NAMALWA (cell line): ENCODE data around the gene SLC22A31.

Experiments
- DNase-seq: peaks from one replicate; pipeline ENCODE4 v3.0.0-alpha.2; 2015; ENCODE audit warnings: low spot score

Gene SLC22A31

DNA sequence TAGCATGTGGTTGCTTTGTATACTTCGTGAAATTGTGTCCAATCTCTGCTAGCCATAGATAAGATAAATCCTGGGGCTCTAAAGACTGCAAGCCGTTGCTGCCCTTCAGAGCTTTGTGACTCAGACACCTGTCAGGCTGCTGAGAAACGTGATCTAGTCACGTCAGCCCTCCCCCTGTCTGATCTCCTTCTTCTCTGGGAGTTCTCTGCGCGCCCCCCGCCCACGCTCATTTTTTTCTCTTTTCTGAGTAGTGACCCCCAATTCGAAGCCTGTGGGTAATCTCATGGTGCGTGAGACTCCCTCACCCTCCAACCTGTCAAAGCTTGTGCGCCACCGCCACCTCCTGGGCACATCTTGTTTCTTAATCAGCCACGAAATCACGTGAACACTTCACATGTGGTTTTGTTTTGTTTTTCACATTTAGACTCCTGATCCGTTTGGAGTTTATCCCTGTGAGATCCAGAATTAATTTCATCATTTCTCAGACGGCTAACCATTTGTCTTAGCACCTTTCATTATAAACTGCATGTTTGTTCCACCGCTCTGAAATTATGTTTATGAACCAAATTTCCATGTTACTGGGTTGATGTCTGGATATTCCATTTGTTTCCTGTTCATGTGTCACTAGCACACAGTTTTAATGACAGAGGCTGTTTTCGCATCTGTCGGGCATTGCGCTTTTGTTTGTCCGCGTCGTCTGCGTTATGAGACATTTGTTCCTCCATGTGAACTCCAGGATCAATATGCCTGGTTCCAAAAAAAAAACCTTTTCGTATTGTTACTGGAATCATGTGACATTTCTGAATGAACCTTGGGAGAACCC, 16.2 kb upstream of the SLC22A31 start:
- peak; percentile 92 for DNase-seq

DNA sequence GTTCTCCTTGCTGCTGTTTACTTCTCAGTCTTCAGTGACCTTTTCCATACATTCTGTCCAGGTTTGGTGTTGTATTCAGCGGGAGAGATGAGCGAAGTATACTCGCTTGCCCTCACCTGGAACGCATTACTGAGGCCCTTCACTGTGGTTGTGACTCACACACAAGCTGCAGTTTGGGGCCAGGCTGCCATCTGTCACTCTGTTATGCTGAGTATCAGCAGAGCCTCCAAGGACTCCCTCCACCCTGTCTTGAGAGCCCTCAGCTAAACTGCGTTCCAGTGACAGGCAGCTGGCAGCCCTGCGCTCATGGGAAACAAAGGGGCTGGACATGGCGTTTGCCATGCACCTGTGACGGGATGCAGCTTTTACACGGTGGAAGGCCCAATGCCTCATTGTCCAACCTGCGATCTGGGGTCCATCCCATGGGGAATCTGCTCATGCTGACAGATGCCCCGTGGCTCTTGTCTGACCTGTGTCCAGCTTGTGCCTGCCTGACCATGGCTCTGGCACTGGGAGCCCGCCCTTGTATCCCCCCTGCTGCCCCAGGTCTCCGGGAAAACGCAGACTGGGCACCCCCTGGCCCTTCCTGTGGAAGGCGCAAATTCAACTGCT, 10.7 kb upstream of the SLC22A31 start:
- peak; percentile 44 for DNase-seq

DNA sequence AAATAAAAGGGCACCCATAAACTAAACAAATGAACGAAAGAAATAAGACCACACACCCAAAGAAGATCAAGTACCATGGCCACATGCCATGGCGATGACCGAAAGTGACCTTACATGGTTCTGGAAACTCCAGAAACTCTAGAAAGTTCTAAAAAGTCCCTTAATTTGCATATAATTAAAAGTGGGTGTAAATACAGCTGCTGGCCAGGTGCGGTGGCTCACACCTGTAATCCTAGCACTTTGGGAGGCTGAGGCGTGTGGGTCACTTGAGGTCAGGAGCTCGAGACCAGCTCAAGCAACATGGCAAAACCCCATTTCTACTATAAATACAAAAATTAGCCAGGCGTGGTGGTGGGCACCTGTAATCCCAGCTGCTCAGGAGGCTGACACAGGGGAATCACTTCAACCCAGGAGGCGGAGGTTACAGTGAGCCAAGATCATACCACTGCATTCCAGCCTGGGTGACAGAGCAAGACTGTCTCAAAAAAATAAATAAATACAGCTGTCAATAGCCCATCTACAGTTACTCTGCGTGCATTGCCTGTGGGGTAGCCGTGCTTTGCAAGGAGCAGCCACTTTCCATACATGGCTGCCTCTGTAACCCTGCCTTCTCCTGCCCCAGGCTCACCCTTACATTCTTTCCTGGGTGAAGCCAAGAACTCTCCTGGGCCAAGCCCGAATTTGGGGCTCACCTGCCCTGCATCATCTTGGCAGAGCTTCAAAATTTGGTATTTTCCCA, 10.0 kb upstream of the SLC22A31 start:
- DNase-seq: peak; percentile 41

DNA sequence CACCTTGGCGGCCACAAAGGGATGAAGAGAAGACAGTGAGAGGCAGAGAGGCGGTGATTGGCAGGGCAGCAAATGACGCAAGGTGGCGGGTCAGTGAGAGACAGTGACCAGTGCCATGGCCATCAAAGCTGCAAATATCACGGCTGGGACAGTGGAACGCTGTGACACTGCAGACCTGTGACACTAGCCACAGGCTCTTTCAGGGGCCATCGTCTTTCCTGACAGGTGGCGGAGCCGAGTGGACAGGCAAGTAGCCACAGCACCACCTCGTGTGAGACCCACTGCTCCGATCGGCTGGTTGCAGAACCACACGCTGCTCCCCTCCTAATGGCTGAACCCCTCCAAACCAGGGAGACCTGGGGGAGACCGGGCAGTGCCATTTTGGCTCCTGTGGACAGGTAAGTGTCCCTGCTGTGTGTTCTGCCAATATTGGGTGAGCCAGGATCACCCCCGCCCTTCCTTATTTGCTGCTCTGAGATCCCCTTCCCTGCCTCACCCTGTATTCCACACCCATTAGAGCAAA, 9.2 kb upstream of the SLC22A31 start:
- no peak for DNase-seq

DNA sequence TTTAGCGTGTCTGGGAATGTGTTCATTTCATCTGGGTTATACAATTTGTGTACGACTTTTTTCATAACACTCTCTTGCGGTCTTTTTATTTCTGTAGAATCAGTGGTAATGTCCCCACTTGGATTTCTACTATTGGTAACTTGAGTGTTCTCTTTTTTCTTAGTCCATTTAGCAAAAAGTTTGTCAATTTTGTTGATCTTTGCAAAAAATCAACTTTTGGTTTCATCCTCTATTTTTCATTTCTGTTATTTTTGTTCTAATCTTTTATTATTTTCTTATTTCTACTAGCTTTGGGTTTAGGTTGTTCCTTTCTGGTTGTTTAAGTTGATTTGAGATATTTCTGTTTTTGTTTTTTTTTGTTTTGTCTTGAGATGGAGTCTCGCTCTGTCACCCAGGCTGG, 7.7 kb upstream of the SLC22A31 start:
- DNase-seq: no peak

DNA sequence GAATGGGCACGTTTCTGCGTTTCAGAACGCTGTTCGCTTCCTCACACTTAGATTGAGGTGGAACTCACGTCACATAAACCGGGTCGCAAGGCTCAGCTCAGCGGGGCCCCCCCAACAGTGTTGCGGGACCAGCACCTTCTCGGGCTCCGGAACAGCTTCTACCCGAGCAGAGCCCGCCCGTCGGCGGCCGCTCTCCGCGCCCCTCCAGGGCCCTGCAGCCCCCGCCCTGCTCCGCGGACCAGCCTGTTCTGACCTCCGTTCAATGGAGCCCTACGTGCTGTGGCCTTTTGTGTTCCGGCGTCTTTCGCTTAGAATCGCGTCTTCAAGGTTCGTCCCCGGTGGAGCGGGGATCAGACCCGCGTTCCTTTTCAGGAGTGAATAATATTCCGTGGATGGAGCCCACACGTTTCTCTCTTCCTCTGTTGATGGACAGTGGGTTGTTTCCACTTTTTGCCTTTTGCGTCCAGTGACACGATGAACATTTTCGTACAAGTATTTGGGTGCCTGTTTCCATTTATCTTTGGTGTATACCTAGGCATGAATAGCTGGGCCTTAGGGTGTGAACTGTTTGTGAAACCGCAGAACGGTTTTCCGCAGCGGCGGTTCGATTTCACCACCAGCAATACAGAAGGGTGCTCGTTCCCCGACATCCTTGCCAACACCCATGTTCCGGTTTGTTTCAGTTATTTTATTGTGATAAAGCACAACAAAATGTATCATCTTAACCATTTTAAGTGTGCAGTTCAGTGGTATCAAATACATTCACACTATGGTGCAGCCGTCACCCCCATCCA, 2.3 kb upstream of the SLC22A31 start:
- no peak for DNase-seq

DNA sequence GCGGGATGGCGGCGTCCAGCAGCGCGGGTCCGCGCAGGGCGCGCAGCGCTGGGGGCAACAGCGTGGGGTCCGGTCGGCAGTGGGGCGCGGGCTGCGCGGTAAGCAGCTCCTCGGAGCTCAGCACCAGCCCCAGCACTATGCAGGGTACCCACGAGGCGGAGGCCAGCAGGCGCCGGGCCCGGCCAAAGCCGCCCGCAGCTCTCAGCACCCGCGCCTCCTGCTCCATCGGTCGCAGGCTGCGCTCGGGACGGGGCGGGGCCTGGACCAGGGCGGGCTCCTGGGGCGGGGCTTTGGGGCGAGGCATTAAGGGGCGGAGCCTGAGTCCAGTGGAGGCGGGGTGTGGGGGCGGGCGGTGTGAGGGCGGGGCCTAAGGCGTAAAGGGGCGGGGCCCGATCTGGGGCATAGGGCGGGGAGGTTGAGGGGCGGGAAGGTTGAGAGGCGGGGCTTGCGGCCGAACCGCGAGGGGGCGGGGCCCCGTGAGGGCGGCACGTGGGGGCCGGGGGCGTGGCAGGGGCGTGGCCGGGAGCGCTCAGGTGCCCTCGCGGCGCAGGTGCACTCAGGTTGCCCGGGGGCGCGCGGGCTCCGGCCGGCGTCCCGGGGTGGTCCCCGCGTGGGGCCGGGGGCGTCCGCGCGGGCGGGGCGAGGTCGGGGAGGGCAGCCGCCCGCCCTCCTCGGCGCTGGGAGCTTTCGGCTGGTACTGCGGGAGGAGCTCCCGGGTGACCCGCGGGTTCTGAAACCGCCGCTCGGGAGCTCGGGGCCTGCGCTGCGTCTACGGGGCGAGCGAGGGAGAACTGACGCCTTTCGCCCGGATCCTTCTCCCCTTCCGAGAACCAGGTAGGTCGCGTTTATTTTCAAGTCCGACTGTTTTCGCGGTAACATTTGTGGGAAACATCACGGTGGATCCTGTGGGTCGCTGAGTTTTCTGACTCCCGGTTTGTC, 1.4 kb upstream of the SLC22A31 start:
- peak; percentile 61 for DNase-seq

DNA sequence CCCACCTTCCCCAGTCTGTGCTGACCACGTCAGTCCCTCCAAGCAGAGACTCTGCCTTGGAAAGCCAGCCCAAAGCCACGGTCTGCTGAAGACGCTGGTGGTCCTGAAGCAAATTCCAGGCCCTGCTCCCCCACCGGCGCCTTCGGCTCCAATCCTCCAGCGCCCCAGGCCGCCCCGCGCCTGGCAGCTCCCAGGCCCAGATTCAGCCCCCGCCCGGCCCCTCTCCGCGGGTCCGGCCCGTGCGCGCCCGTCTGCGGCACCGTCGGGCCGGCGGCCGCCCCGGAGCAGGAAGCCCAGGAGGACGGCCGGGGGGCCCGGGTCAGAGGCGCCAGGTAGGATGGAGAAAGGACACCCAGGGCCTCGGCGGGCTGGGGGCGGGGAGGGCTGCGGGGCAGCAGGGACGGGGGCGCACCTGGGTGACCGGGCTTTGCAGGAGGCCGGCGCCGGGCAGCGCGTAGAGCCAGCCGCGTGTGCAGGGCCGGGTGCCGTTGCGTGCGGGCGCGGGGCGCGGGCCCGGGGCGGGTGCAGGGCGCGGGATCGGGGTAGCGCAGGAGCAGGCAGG, 594 bp upstream of the SLC22A31 start:
- DNase-seq: no peak

DNA sequence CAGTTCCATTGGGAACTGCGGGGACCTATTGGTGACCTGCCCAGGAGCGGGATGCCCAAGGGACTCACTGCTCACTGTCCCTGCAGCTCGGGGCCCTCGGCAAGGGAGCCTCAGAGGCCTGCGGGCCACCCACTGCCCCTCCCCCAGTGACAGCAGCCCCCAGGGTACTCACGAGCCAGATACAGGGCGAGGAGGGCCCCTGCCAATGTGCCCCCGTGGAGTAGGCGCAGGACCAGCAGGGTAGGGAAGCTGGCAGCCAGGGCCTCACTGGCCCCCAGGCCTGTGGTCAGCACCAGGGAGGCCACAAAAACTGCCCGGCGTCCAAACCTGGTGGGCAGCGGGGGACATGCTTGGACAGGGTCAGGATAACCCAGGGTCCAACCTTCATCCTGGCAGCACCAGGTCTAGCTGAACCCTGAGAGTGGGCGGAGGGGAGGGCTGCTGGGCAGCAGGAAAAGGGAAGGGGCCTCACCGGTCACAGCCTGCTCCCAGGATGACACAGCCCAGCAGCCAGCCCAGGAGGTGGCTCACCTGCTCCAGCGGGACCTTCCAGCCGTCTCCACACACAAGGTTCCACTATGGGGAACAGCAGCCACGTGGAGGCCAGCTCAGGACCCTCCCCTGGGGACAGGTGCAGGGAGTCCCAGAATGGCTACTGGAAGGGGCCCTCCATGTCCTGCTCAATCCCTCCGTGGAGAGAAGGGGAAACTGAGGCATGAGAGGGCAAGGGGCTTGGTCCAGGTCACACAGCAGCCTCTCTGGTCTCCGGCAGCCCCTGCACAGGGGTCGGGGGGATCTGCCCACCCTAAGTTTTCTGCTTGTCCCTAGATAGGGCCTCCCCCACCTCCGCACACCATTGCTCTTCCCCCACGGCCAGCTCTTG, 855 bp downstream of the SLC22A31 start:
- DNase-seq: no peak

DNA sequence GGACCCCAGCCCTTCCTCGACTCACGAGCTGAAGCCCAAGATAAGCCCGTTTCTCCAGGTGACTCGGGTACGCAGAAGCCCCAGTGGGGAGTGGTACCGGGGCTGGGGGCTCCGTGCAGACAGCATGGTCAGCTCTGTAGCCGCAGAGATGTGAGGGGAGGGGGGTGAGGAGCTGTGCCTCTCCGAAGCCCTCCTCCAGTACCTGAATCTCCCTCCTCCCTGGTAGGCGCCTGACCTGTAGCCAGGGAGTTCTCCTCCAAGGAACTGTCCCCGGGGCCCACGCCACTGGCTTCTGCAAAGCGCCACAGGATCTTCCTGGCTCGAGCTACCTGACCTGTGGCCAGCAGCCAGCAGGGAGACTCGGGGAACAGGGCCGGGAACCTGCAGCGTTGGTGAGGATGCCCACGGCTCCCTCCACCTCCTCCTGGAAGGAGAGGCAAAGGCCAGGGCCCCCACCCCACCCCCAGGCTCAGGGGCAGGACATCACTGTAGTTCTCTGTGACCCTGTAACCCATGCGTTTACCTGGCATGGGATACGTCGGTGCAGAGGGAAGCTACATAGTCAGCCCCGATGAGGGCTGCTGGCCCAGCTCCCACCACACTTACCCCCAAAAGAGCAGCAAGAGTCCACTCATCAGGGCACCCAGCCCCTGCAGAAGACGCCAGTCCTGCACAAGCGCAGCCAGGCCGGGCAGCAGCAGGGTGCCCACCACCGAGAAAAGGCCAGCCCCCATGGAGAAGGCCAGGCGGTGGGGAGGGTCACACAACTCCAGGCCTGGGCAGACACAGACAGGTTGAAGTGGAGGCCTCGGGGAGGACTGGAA, 1.7 kb downstream of the SLC22A31 start:
- no peak for DNase-seq

DNA sequence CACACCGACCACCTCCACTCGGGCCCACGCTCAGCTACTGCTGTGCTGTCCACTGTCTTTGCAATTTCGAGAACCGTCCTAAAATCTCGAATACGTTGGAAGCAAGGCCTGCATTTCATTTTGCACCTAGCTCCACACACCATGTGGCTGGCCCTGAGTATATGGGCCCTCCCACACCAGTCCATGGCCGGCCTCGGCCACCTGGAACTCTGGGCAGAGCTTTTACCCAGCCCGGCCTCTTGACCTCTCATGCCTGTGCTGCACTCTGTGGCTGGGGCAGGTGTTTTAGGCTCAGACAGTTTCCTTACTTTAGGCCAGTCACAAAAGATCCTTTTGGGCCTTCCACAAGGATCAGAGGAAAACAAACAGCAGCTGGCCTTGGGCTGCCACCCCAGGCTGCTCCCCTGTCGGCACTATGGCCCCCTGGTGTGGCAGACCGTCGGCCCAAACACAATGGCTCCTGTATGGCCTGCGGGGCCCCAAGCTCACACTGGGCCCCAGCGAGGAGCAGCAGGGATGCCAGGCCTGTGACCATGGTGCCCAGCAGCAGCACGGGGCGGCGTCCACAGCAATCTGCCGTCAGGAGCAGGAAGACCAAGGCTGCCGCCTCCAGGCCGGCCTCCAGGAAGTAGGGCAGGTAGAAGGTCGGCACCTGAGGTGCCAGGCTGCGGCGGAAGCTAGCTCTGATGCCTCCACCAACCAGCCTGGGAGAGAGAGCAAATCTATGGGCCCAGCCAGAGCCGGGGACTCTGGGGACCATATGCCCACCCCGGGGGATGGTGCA, 2.5 kb downstream of the SLC22A31 start:
- DNase-seq: no peak

DNA sequence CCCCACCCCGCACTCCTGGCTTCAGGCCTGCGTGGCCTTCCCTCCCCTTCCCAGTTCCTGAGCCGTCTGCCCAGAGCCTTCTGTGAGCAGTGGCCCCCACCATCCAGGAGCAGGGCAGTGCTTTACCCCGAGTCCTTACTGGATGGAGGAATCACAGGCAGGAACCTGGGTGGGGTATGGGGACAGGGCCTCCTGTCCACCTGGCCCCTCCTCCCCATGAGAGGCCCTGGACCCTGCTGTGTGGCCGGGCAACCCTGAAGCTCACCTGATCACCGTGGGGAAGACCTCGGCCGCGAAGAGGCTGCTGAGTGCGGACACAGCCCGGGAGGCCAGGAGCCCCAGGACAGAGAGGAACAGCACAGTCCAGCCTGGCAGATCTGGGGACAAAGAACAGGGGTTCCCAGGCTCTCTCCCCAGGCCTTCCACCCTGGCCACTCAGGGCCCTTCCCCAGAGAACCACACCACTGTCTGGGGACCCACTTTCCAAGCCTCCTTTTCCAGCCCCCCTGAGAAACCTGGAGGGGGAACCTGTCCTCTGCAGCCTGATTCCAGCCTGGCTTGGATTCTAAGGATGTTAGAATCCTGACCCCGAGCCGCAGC, 3.2 kb downstream of the SLC22A31 start:
- no peak for DNase-seq

DNA sequence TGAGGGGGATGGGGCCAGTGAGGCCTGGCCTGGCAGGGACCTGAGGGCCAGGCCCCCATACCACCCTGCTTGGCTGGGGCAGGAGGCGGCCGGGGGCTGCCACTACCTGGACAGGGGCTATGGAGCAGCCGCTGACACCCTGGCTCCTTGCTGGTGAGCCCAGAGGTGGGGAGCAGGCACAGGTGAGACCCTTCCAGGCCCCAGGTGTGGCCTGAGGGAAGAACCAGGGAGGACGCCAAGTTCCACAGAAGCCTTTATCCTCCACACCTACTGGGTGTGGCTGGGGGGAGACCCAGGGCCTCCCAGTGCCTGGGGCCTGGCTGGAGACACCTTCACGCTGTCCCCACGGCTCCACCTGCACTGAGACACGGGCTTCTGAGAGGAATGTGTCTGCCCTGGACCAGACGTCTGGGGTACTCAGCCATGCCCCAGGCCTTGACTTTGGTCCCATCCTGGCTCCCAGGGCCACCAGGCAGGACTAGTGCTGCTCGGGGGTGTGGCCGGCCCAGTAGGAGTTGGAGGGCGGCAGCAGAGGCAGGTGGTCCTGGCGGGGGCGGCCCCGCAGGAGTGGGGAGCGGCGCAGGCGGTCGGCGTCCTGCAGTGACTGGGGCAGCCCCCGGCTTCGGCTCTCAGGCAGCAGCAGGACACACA, 4.7 kb downstream of the SLC22A31 start:
- DNase-seq: no peak

DNA sequence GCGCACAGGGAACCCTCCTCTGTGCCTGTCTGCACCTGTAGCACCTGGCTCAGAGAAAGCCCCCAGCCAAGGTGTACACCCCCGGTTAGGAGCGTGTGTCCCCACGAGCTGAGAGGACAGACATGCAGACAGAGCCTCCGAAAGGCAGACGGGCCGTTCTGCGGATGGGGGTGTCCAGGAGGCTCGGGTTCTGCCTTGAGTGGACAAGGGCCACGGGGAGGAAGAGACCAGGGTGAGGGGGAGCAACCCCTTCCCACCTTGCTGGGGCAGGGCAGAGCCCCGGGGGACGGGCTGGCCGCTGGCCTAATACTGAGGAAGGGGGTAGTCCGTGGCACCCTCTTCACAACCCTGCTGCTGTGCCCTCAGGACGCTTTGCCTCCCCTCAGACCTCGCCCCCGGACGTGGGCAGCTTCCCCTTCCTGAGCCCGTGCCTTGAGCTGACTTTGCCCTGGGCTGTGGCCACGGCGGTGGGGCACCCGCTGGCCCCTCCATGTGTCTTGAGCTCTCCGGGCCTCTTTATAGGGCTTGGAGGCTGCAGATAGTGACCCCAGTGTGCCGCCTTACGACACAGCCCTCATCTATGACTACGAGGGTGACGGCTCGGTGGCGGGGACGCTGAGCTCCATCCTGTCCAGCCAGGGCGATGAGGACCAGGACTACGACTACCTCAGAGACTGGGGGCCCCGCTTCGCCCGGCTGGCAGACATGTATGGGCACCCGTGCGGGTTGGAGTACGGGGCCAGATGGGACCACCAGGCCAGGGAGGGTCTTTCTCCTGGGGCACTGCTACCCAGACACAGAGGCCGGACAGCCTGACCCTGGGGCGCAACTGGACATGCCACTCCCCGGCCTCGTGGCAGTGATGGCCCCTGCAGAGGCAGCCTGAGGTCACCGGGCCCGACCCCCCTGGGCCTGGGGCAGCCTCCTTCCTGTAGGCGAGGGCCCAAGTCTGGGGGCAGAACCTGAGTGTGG, 5.7 kb downstream of the SLC22A31 start:
- DNase-seq: no peak

DNA sequence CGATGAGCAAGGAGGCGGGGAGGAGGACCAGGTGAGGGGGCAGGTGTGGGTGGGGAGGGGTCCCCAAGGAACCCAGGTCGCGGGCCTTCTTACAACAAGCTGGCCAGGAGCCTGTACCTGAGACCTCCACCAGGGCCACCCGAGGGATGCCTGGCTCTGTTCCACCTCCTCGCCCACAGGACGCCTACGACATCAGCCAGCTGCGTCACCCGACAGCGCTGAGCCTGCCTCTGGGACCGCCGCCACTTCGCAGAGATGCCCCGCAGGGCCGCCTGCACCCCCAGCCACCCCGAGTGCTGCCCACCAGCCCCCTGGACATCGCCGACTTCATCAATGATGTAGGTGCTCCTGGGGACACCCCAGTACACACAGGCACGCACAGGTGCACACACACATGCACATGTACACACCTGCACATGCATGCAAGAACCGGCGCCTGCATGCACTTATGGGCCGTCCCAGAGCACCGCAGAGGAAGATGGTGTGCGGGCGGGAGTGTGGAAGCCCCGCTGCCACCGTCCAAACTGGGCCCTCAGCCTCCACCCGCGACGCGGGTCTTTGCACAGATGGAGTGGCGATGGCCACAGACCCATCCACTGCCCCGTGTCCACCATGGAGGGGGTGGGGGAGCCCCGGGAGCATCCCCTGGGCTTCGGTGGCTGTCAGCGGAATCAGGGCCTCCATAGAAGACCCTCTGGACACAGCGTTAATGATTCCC, 6.6 kb downstream of the SLC22A31 start:
- DNase-seq: no peak
